Cardiac septum (tissue), 1 donor: ENCODE results near the gene DEFB113. TPM values are rescaled to one million over a fixed set of nuclear protein-coding genes. Genes with fewer than 3 reads are reported as not detected.

Experiments
- DNase-seq: peaks from one replicate; pipeline ENCODE4 v3.0.0-alpha.2; 2020; ENCODE audit warnings: low spot score
- intact Hi-C: fragments of 100-400 bp; cut with DNase I; formaldehyde crosslinking; loops from one replicate; pipeline ENCODE4 v1.14.0; 2022
- total RNA-seq: library from RNA; stranded (reverse); fragmentation: NEBNext Ultra II Directional; extraction: Animal tissue kit (Norgen Biotek cat#: 25700); gene quantifications from one replicate; pipeline ENCODE4 v1.2.1, GENCODE V29; 2021
- donor health status: DM: no; HTN: no; CAD: no.

DEFB113 gene
- total RNA-seq, 1 donor from 2014 or later: not detected

- DNase-seq: no peak
- intact Hi-C loops: no loop called here
Measured at GRCh38 chr6:49939993-49940498, 29.4 kb downstream of the DEFB113 start.

- intact Hi-C loops: no loop called here
- no peak for DNase-seq
Measured at GRCh38 chr6:49937811-49938210, 31.6 kb downstream of the DEFB113 start.

GRCh38 chr6:49937017-49937416 lies 32.4 kb downstream of the DEFB113 start:
- intact Hi-C loops: no loop called here
- DNase-seq: no peak

GRCh38 chr6:49935387-49935786 lies 34.0 kb downstream of the DEFB113 start:
- no peak for DNase-seq
- intact Hi-C loops: no loop called here

GRCh38 chr6:49934770-49935169 lies 34.7 kb downstream of the DEFB113 start:
- intact Hi-C loops: no loop called here
- no peak for DNase-seq

- DNase-seq: peak; percentile 68
- intact Hi-C loops: no loop called here
Measured at GRCh38 chr6:49933526-49933925, 35.9 kb downstream of the DEFB113 start.

- DNase-seq: no peak
- intact Hi-C loops: no loop called here
Measured at GRCh38 chr6:49929340-49929739, 40.1 kb downstream of the DEFB113 start.

GRCh38 chr6:49923826-49924225 lies 45.6 kb downstream of the DEFB113 start:
- no peak for DNase-seq
- intact Hi-C loops: no loop called here

GRCh38 chr6:49919935-49920644 lies 49.3 kb downstream of the DEFB113 start:
- no peak for DNase-seq
- intact Hi-C loops: no loop called here

- DNase-seq: no peak
- intact Hi-C loops: no loop called here
Measured at GRCh38 chr6:49919261-49919660, 50.2 kb downstream of the DEFB113 start.

GRCh38 chr6:49918787-49919186 lies 50.6 kb downstream of the DEFB113 start:
- intact Hi-C loops: no loop called here
- no peak for DNase-seq

Other genes with a start within 250 kb of the DEFB113 start
- 0.32 TPM for gene CRISP3, start 225.2 kb downstream of the DEFB113 start, total RNA-seq
- gene PGK2, start 182.3 kb downstream of the DEFB113 start, total RNA-seq: not detected
- not detected for gene CRISP1, start 103.1 kb downstream of the DEFB113 start, total RNA-seq
- gene DEFB114, start 5.5 kb downstream of the DEFB113 start, total RNA-seq: not detected
- gene DEFB110, start 52.4 kb upstream of the DEFB113 start, total RNA-seq: not detected
- gene DEFB112, start 80.3 kb upstream of the DEFB113 start, total RNA-seq: not detected